CD4-positive, alpha-beta T cell (primary cell): ENCODE measurements around the gene EXOSC5. TPM values are rescaled to one million over a fixed set of nuclear protein-coding genes. Genes with fewer than 3 reads are reported as not detected.
A peak's percentile ranks its signal among the peaks of the same experiment; 100 is the strongest.

Experiments used
- ATAC-seq: fragments of 200-7000 bp; cut with Tn5 transposase; one replicate; pipeline ENCODE4 v1.10.0; 2022; ENCODE audit warnings: mild to moderate bottlenecking; ENCODE audit not compliant: poor library complexity
- CTCF ChIA-PET: fragments of 350-600 bp; sonication (Branson Sonifier 250); formaldehyde crosslinking; loops from one replicate; lab custom pipeline; 2021; ENCODE audit warnings: antibody characterized with exemption, inconsistent platforms; lab: Charles Lee
- POLR2A ChIA-PET: fragments of 350-600 bp; sonication (Branson Sonifier 250); formaldehyde crosslinking; loops from one replicate; lab custom pipeline; 2021; ENCODE audit warnings: antibody characterized with exemption, inconsistent platforms; lab: Charles Lee
- DNase-seq, 14 experiments: peaks; one replicate each; pipeline ENCODE4 v3.0.0-alpha.2; 2013 to 2020; ENCODE audit warnings: mixed read lengths in 2 of 14
- H3K27ac ChIP-seq, 2 donors: one replicate each; pipeline versions ENCODE4 v1.5.1 to v1.7.0; 2013; ENCODE audit warnings: low read length in 2 of 2, low read depth in 1 of 2, mild to moderate bottlenecking in 1 of 2
- H3K27me3 ChIP-seq, 2 experiments: 1 replicate in 1 of 2; 2 replicates in 1 of 2; pipeline versions ENCODE4 v1.6.1 to v1.7.0; 2013; ENCODE audit warnings: low read length in 2 of 2, control low read depth in 1 of 2, mild to moderate bottlenecking in 1 of 2, moderate library complexity in 1 of 2; ENCODE audit not compliant: insufficient read depth in 2 of 2, control insufficient read depth in 1 of 2
- H3K36me3 ChIP-seq: one replicate; pipeline ENCODE4 v1.6.1; 2013; ENCODE audit warnings: low read length, control low read depth; ENCODE audit not compliant: insufficient read depth
- H3K4me1 ChIP-seq: one replicate; pipeline ENCODE4 v1.6.1; 2013; ENCODE audit warnings: low read length, control low read depth; ENCODE audit not compliant: insufficient read depth
- H3K4me3 ChIP-seq: one replicate; pipeline ENCODE4 v1.5.1; 2013; ENCODE audit warnings: mild to moderate bottlenecking, low read length, moderate library complexity
- H3K9me3 ChIP-seq, 2 experiments: 1 replicate in 1 of 2; 2 replicates in 1 of 2; pipeline versions ENCODE4 v1.6.1 to v1.7.0; 2013; ENCODE audit warnings: low read length in 2 of 2, mild to moderate bottlenecking in 2 of 2, control low read depth in 1 of 2, moderate library complexity in 1 of 2; ENCODE audit not compliant: control insufficient read depth in 1 of 2, insufficient read depth in 1 of 2
- H3K27ac Mint-ChIP-seq: one replicate; pipeline ENCODE4 v1.8.0; 2020; ENCODE audit warnings: mixed read lengths
- H3K27me3 Mint-ChIP-seq: one replicate; pipeline ENCODE4 v1.8.0; 2021; ENCODE audit warnings: mixed read lengths
- H3K36me3 Mint-ChIP-seq: one replicate; pipeline ENCODE4 v1.8.0; 2021; ENCODE audit warnings: low read depth, mixed read lengths
- H3K4me1 Mint-ChIP-seq: one replicate; pipeline ENCODE4 v1.8.0; 2021; ENCODE audit warnings: low read depth, mixed read lengths
- H3K4me3 Mint-ChIP-seq: one replicate; pipeline ENCODE4 v1.8.0; 2020; ENCODE audit warnings: mild to moderate bottlenecking, mixed read lengths
- H3K9me3 Mint-ChIP-seq: one replicate; pipeline ENCODE4 v1.8.0; 2020; ENCODE audit warnings: mixed read lengths
- CTCF ChIP-seq: fragments of 200-600 bp; IDR thresholded peaks from one replicate; pipeline ENCODE4 v1.8.0; 2022; ENCODE audit warnings: antibody characterized with exemption, mild to moderate bottlenecking
- intact Hi-C, 2 experiments: fragments of 100-400 bp; cut with DNase I in 1 of 2; cut with micrococcal nuclease in 1 of 2; formaldehyde crosslinking; loops; one replicate each; pipeline versions ENCODE4 v1.15.1 to v1.9.0; 2023 to 2025; cut with DNase I, micrococcal nuclease
- total RNA-seq, 174 experiments: library from RNA in 2 of 174; stranded (reverse) in 2 of 174; gene quantifications; one replicate each; pipeline ENCODE4 v1.2.3 and lab custom pipeline; 2021 to 2026

The EXOSC5 gene
- total RNA-seq, 2 experiments from 2014 or later = 6.5 to 7.5 TPM

- Histone ChIP-seq H3K4me3 (peak overlapping the region; percentile 66), H3K27ac (peak overlapping the region; percentile 98 to 99), H3K4me1 (peaks cover 41% of the 10 kb centered on the region), H3K9me3 (no peaks in the 10 kb centered on the region), H3K36me3 (peaks cover 3% of the 10 kb centered on the region), H3K27me3 (no peaks in the 10 kb centered on the region)
- Mint-ChIP-seq H3K4me1 (peaks cover 44% of the 10 kb centered on the region), H3K36me3 (peaks cover 13% of the 10 kb centered on the region), H3K27ac (peak overlapping the region; percentile 98), H3K9me3 (no peaks in the 10 kb centered on the region), H3K27me3 (no peaks in the 10 kb centered on the region), H3K4me3 (peak overlapping the region; percentile 94)
- ATAC-seq = no peak
- DNase-seq = no peak
- TF ChIP-seq CTCF = no peak
- intact Hi-C loops = loop anchor here in 1 of 2 experiments (5.0 kb wide), 2 partner anchors 36 to 714 kb away; partner anchors contain the start of gene ZNF574
- POLR2A ChIA-PET = interaction anchor here (0.7 to 5.3 kb wide), 25 partner anchors 8 to 1928 kb away, joined by 3 to 148 read pairs (median 5); partner anchors contain the start of genes CCDC97, CEACAM21, DMAC2 and EXOSC5
- CTCF ChIA-PET = interaction anchor here (2.0 to 3.1 kb wide), 3 partner anchors 11 to 101 kb away, joined by 9 to 17 read pairs (median 9); partner anchors contain the start of genes DMAC2 and TGFB1
Measured at GRCh38 chr19:41363371-41363752, 33.8 kb downstream of the EXOSC5 start.

- no peak overlapping the region for H3K4me3 ChIP-seq
- Mint-ChIP-seq H3K27ac (peak overlapping the region; percentile 98), H3K4me3 (peak overlapping the region; percentile 94), H3K4me1 (peaks cover 55% of the 10 kb centered on the region), H3K9me3 (no peaks in the 10 kb centered on the region), H3K36me3 (peaks cover 13% of the 10 kb centered on the region), H3K27me3 (no peaks in the 10 kb centered on the region)
- DNase-seq = no peak
- ChIA-PET CTCF (interaction anchor here (0.7 to 3.1 kb wide), 2 partner anchors 9 to 981 kb away, joined by 3 to 17 read pairs; partner anchors contain the start of gene TGFB1), POLR2A (interaction anchor here (3.7 to 5.3 kb wide), 2 partner anchors 11 to 98 kb away, joined by 108 to 148 read pairs; partner anchors contain the start of genes HNRNPUL1 and TGFB1)
- H3K4me1 ChIP-seq = peaks cover 52% of the 10 kb centered on the region
- H3K27me3 ChIP-seq = no peaks in the 10 kb centered on the region
- intact Hi-C loops = loop anchor here in 1 of 2 experiments (5.0 kb wide), 2 partner anchors 35 to 715 kb away; partner anchors contain the start of gene ZNF574
- peak overlapping the region in 1 of 2 donors; percentile 99 for H3K27ac ChIP-seq
- no peak for TF ChIP-seq CTCF
- ATAC-seq = no peak
- H3K36me3 ChIP-seq = peaks cover 3% of the 10 kb centered on the region
- H3K9me3 ChIP-seq = no peaks in the 10 kb centered on the region
Measured at GRCh38 chr19:41362143-41362847, 34.9 kb downstream of the EXOSC5 start.

- no peak for DNase-seq
- no peaks in the 10 kb centered on the region for H3K9me3 ChIP-seq
- Mint-ChIP-seq H3K27me3 (no peaks in the 10 kb centered on the region), H3K4me1 (peaks cover 80% of the 10 kb centered on the region), H3K4me3 (no peak overlapping the region), H3K36me3 (peaks cover 26% of the 10 kb centered on the region), H3K27ac (no peak overlapping the region), H3K9me3 (no peaks in the 10 kb centered on the region)
- no peak overlapping the region for H3K27ac ChIP-seq
- no peak overlapping the region for H3K4me3 ChIP-seq
- CTCF ChIA-PET = interaction anchor here (0.7 kb wide), 1 partner anchor 1391 kb away, joined by 3 read pairs; no protein-coding TSS in a partner anchor
- H3K36me3 ChIP-seq = peaks cover 3% of the 10 kb centered on the region
- H3K27me3 ChIP-seq = no peaks in the 10 kb centered on the region
- H3K4me1 ChIP-seq = peaks cover 73% of the 10 kb centered on the region
- no peak for ATAC-seq
- intact Hi-C loops = loop anchor here (5.0 to 10.0 kb wide), 3 partner anchors 32 to 1395 kb away; partner anchors contain the start of gene ZNF574 (in 1 of the 2)
- no peak for TF ChIP-seq CTCF
- POLR2A ChIA-PET = no interaction called here
Measured at GRCh38 chr19:41359741-41360140, 37.4 kb downstream of the EXOSC5 start.
